GM12873 (cell line): ENCODE data around the gene BIRC5.

ENCODE experiments used
- CTCF ChIP-seq: IDR thresholded peaks from 2 replicates; pipeline ENCODE4 v1.5.1; 2012; ENCODE audit warnings: low read depth, mild to moderate bottlenecking, moderate library complexity, low read length, control low read depth; ENCODE audit not compliant: insufficient read depth; ENCODE audit errors: missing control alignments

BIRC5 gene

GRCh38 chr17:78186692-78187595, 27.1 kb upstream of the BIRC5 start, which contains the start of the genes AFMID and TK1:
TSS of gene AFMID (plus strand) at chr17:78187362. CDS start at chr17:78187371, 9 bp downstream.
TSS of gene TK1 (minus strand) at chr17:78187052. CDS start at chr17:78186994, 58 bp downstream.
- TF ChIP-seq CTCF = peak; percentile 29

GRCh38 chr17:78196716-78197115, 17.3 kb upstream of the BIRC5 start:
- TF ChIP-seq CTCF = no peak

- no peak for TF ChIP-seq CTCF
These were observed 16.8 kb upstream of the BIRC5 start for GRCh38 chr17:78197147-78197832.

- no peak for TF ChIP-seq CTCF
These were observed 13.6 kb upstream of the BIRC5 start for GRCh38 chr17:78200451-78200850.

- no peak for TF ChIP-seq CTCF
These were observed 11.4 kb upstream of the BIRC5 start for GRCh38 chr17:78202666-78203065.

GRCh38 chr17:78204387-78205123, 9.5 kb upstream of the BIRC5 start:
- no peak for TF ChIP-seq CTCF

- no peak for TF ChIP-seq CTCF
These were observed 8.8 kb upstream of the BIRC5 start for GRCh38 chr17:78205124-78205775.
